CD4-positive, alpha-beta T cell (primary cell): ENCODE data around the gene PLAC8L1. TPM values are rescaled to one million over a fixed set of nuclear protein-coding genes. Genes with fewer than 3 reads are reported as not detected.

Experiments used
- ATAC-seq: fragments of 200-7000 bp; cut with Tn5 transposase; one replicate; pipeline ENCODE4 v1.10.0; 2022; ENCODE audit warnings: mild to moderate bottlenecking; ENCODE audit not compliant: poor library complexity
- CTCF ChIA-PET: fragments of 350-600 bp; sonication (Branson Sonifier 250); formaldehyde crosslinking; loops from one replicate; lab custom pipeline; 2021; ENCODE audit warnings: antibody characterized with exemption, inconsistent platforms; lab: Charles Lee
- POLR2A ChIA-PET: fragments of 350-600 bp; sonication (Branson Sonifier 250); formaldehyde crosslinking; loops from one replicate; lab custom pipeline; 2021; ENCODE audit warnings: antibody characterized with exemption, inconsistent platforms; lab: Charles Lee
- DNase-seq, 14 experiments: peaks; one replicate each; pipeline ENCODE4 v3.0.0-alpha.2; 2013 to 2020; ENCODE audit warnings: mixed read lengths in 2 of 14
- H3K27ac ChIP-seq, 2 donors: one replicate each; pipeline versions ENCODE4 v1.5.1 to v1.7.0; 2013; ENCODE audit warnings: low read length in 2 of 2, low read depth in 1 of 2, mild to moderate bottlenecking in 1 of 2
- H3K27me3 ChIP-seq, 2 experiments: 1 replicate in 1 of 2; 2 replicates in 1 of 2; pipeline versions ENCODE4 v1.6.1 to v1.7.0; 2013; ENCODE audit warnings: low read length in 2 of 2, control low read depth in 1 of 2, mild to moderate bottlenecking in 1 of 2, moderate library complexity in 1 of 2; ENCODE audit not compliant: insufficient read depth in 2 of 2, control insufficient read depth in 1 of 2
- H3K36me3 ChIP-seq: one replicate; pipeline ENCODE4 v1.6.1; 2013; ENCODE audit warnings: low read length, control low read depth; ENCODE audit not compliant: insufficient read depth
- H3K4me1 ChIP-seq: one replicate; pipeline ENCODE4 v1.6.1; 2013; ENCODE audit warnings: low read length, control low read depth; ENCODE audit not compliant: insufficient read depth
- H3K4me3 ChIP-seq: one replicate; pipeline ENCODE4 v1.5.1; 2013; ENCODE audit warnings: mild to moderate bottlenecking, low read length, moderate library complexity
- H3K9me3 ChIP-seq, 2 experiments: 1 replicate in 1 of 2; 2 replicates in 1 of 2; pipeline versions ENCODE4 v1.6.1 to v1.7.0; 2013; ENCODE audit warnings: low read length in 2 of 2, mild to moderate bottlenecking in 2 of 2, control low read depth in 1 of 2, moderate library complexity in 1 of 2; ENCODE audit not compliant: control insufficient read depth in 1 of 2, insufficient read depth in 1 of 2
- H3K27ac Mint-ChIP-seq: one replicate; pipeline ENCODE4 v1.8.0; 2020; ENCODE audit warnings: mixed read lengths
- H3K27me3 Mint-ChIP-seq: one replicate; pipeline ENCODE4 v1.8.0; 2021; ENCODE audit warnings: mixed read lengths
- H3K36me3 Mint-ChIP-seq: one replicate; pipeline ENCODE4 v1.8.0; 2021; ENCODE audit warnings: low read depth, mixed read lengths
- H3K4me1 Mint-ChIP-seq: one replicate; pipeline ENCODE4 v1.8.0; 2021; ENCODE audit warnings: low read depth, mixed read lengths
- H3K4me3 Mint-ChIP-seq: one replicate; pipeline ENCODE4 v1.8.0; 2020; ENCODE audit warnings: mild to moderate bottlenecking, mixed read lengths
- H3K9me3 Mint-ChIP-seq: one replicate; pipeline ENCODE4 v1.8.0; 2020; ENCODE audit warnings: mixed read lengths
- CTCF ChIP-seq: fragments of 200-600 bp; IDR thresholded peaks from one replicate; pipeline ENCODE4 v1.8.0; 2022; ENCODE audit warnings: antibody characterized with exemption, mild to moderate bottlenecking
- intact Hi-C, 2 experiments: fragments of 100-400 bp; cut with DNase I in 1 of 2; cut with micrococcal nuclease in 1 of 2; formaldehyde crosslinking; loops; one replicate each; pipeline versions ENCODE4 v1.15.1 to v1.9.0; 2023 to 2025; cut with DNase I, micrococcal nuclease
- total RNA-seq, 174 experiments: library from RNA in 2 of 174; stranded (reverse) in 2 of 174; gene quantifications; one replicate each; pipeline ENCODE4 v1.2.3 and lab custom pipeline; 2021 to 2026

PLAC8L1 gene
- total RNA-seq, 2 experiments from 2014 or later: 0.56 TPM; not detected in 1

DNA sequence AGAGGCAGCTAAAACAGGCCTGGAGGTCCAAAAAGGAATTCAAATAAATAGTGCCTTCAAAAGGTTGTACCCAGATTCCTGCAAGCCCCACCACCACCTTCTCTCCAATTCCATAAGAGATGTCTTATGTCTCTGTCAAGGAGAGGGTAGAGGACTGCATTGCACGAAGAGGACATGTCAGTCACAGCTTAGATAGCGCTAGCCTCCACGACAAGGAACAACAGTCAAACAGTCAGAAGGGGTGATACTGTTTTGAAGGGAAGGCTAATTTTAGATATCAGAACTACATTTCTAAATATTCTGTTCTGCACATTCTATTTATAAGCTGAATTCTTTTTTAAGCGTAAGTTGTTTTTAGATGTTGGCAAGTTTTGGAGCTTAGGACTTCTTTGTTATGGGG lies 34.2 kb downstream of the PLAC8L1 start:
- CTCF ChIA-PET: no interaction called here
- H3K4me1 Mint-ChIP-seq: no peaks in the 10 kb centered on the region
- intact Hi-C loops: no loop called here
- POLR2A ChIA-PET: no interaction called here
- DNase-seq (no peak), ATAC-seq (no peak)
- no peak for TF ChIP-seq CTCF
- no peaks in the 10 kb centered on the region for H3K36me3 Mint-ChIP-seq
- H3K27me3 ChIP-seq: peaks cover 0 to 2% of the 10 kb centered on the region in 2 experiments
- no peak overlapping the region for H3K4me3 ChIP-seq
- no peak overlapping the region for H3K27ac ChIP-seq
- no peaks in the 10 kb centered on the region for H3K36me3 ChIP-seq
- peaks cover 9% of the 10 kb centered on the region for H3K27me3 Mint-ChIP-seq
- no peak overlapping the region for H3K4me3 Mint-ChIP-seq
- H3K27ac Mint-ChIP-seq: no peak overlapping the region
- H3K9me3 Mint-ChIP-seq: no peaks in the 10 kb centered on the region
- no peaks in the 10 kb centered on the region for H3K4me1 ChIP-seq
- no peaks in the 10 kb centered on the region for H3K9me3 ChIP-seq

GRCh38 chr5:146070746-146071145 lies 34.6 kb downstream of the PLAC8L1 start:
- H3K36me3 ChIP-seq: no peaks in the 10 kb centered on the region
- no peak overlapping the region for H3K27ac Mint-ChIP-seq

GRCh38 chr5:146069780-146070099 lies 35.6 kb downstream of the PLAC8L1 start:
- no peak for TF ChIP-seq CTCF
- no peak for DNase-seq
- CTCF ChIA-PET: no interaction called here

More at GRCh38 chr5:146070746-146071145, 34.6 kb downstream of the PLAC8L1 start:
- DNase-seq (no peak), ATAC-seq (no peak)
- H3K4me1 Mint-ChIP-seq: no peaks in the 10 kb centered on the region
- no peak overlapping the region for H3K4me3 Mint-ChIP-seq
- CTCF ChIA-PET: interaction anchor here (0.6 kb wide), 1 partner anchor 446 kb away, joined by 3 read pairs; no protein-coding TSS in a partner anchor
- no peak for TF ChIP-seq CTCF
- Histone ChIP-seq H3K4me3 (no peak overlapping the region), H3K4me1 (no peaks in the 10 kb centered on the region), H3K27ac (no peak overlapping the region), H3K9me3 (no peaks in the 10 kb centered on the region), H3K27me3 (peaks cover 0 to 2% of the 10 kb centered on the region in 2 experiments)
- no peaks in the 10 kb centered on the region for H3K9me3 Mint-ChIP-seq
- peaks cover 9% of the 10 kb centered on the region for H3K27me3 Mint-ChIP-seq
- no peaks in the 10 kb centered on the region for H3K36me3 Mint-ChIP-seq
- POLR2A ChIA-PET: no interaction called here
- intact Hi-C loops: no loop called here

More at GRCh38 chr5:146069780-146070099, 35.6 kb downstream of the PLAC8L1 start:
- Mint-ChIP-seq H3K27me3 (peaks cover 7% of the 10 kb centered on the region), H3K4me3 (no peak overlapping the region), H3K9me3 (no peaks in the 10 kb centered on the region), H3K4me1 (no peaks in the 10 kb centered on the region), H3K36me3 (no peaks in the 10 kb centered on the region), H3K27ac (no peak overlapping the region)
- Histone ChIP-seq H3K27ac (no peak overlapping the region), H3K27me3 (peaks cover 0 to 2% of the 10 kb centered on the region in 2 experiments), H3K4me1 (no peaks in the 10 kb centered on the region), H3K36me3 (no peaks in the 10 kb centered on the region), H3K4me3 (no peak overlapping the region), H3K9me3 (no peaks in the 10 kb centered on the region)
- POLR2A ChIA-PET: no interaction called here
- ATAC-seq: no peak
- intact Hi-C loops: no loop called here
